HepG2 (cell line): ENCODE measurements around the gene RANGRF. TPM values are rescaled to one million over a fixed set of nuclear protein-coding genes. Genes with fewer than 3 reads are reported as not detected.

ENCODE experiments used
- ATAC-seq: fragments of 200-7000 bp; cut with Tn5 transposase; 3 replicates; pipeline ENCODE4 v1.9.1; 2020; ENCODE audit warnings: mild to moderate bottlenecking, moderate library complexity
- BruUV-seq: library from RNA; stranded (reverse); fragments of 400-500 nt; replicated peaks from 2 replicates; lab custom pipeline; 2021; lab: Mats Ljungman, UMichigan
- CTCF ChIA-PET: fragments of 300-600 bp; formaldehyde crosslinking; extraction: SDS; loops from one replicate; lab custom pipeline; 2021; ENCODE audit warnings: low total read pairs, inconsistent platforms, low intra/inter-chr PET ratio; lab: Yijun Ruan, JAX
- POLR2A ChIA-PET: fragments of 350-600 bp; sonication (Branson Sonifier 250); formaldehyde crosslinking; loops from one replicate; lab custom pipeline; 2020; ENCODE audit warnings: antibody characterized with exemption, inconsistent platforms; lab: Yijun Ruan, JAX
- DNase-seq: peaks from one replicate; pipeline ENCODE4 v3.0.0-alpha.2; 2015; ENCODE audit warnings: low spot score
- FAIRE-seq: peaks from 3 replicates; lab custom pipeline; 2011; peaks lifted over from hg19 to GRCh38; lab: Jason Lieb, UNC
- H2AFZ ChIP-seq: one replicate; pipeline ENCODE4 v1.6.1; 2011; ENCODE audit warnings: low read length, inconsistent platforms
- H3K27ac ChIP-seq: fragments of 300-600 bp; 3 replicates; pipeline ENCODE4 v1.8.0; 2011; ENCODE audit warnings: mixed run types, mild to moderate bottlenecking, mixed read lengths, low read length, inconsistent platforms; ENCODE audit not compliant: insufficient read depth; ENCODE audit errors: extremely low read length
- H3K27me3 ChIP-seq, 2 experiments: fragments of 200-600 bp in 1 of 2; 2 replicates in 1 of 2; 3 replicates in 1 of 2; pipeline versions ENCODE4 v1.6.0 to v1.8.0; 2011; ENCODE audit warnings: low read length in 2 of 2, mild to moderate bottlenecking in 2 of 2, moderate library complexity in 2 of 2, inconsistent platforms in 1 of 2; ENCODE audit not compliant: insufficient read depth in 2 of 2, control insufficient read depth in 1 of 2
- H3K36me3 ChIP-seq, 2 experiments: fragments of 200-600 bp in 1 of 2; replicated peaks in 1 of 2; 2 replicates in 1 of 2; 3 replicates in 1 of 2; pipeline versions ENCODE4 v1.5.1 to v1.8.0; 2011; ENCODE audit warnings: low read length in 2 of 2, inconsistent platforms in 1 of 2; ENCODE audit not compliant: insufficient read depth in 2 of 2, control insufficient read depth in 1 of 2
- H3K4me1 ChIP-seq: 2 replicates; pipeline ENCODE4 v1.5.1; 2012; ENCODE audit warnings: low read length, inconsistent platforms; ENCODE audit not compliant: insufficient read depth
- H3K4me2 ChIP-seq: 2 replicates; pipeline ENCODE4 v1.6.0; 2011; ENCODE audit warnings: low read depth, low read length, inconsistent platforms
- H3K4me3 ChIP-seq, 3 experiments: fragments of 200-600 bp in 1 of 3; sonication (generic), shearing (Covaris generic) in 1 of 3; replicated peaks in 1 of 3; 2 replicates each; pipeline ENCODE4 v1.5.1; 2011 to 2016; ENCODE audit warnings: low read length in 3 of 3, inconsistent platforms in 2 of 3, low read depth in 2 of 3, mild to moderate bottlenecking in 2 of 3, control low read depth in 1 of 3, mixed read lengths in 1 of 3; ENCODE audit not compliant: insufficient read depth in 1 of 3
- H3K79me2 ChIP-seq: one replicate; pipeline ENCODE4 v1.6.1; 2011; ENCODE audit warnings: low read length, inconsistent platforms; ENCODE audit not compliant: insufficient read depth
- H3K9ac ChIP-seq: 2 replicates; pipeline ENCODE4 v1.6.0; 2011; ENCODE audit warnings: mild to moderate bottlenecking, low read depth, low read length, inconsistent platforms; ENCODE audit not compliant: insufficient read depth
- H3K9me3 ChIP-seq: 2 replicates; pipeline ENCODE4 v1.5.1; 2012; ENCODE audit warnings: mild to moderate bottlenecking, low read length
- H4K20me1 ChIP-seq: 2 replicates; pipeline ENCODE4 v1.6.0; 2011; ENCODE audit warnings: inconsistent platforms, mild to moderate bottlenecking, low read length, moderate library complexity; ENCODE audit not compliant: insufficient read depth
- ZNF512 ChIP-seq: sonication (generic); formaldehyde crosslinking; IDR thresholded peaks from 2 replicates; pipeline ENCODE4 v1.4.0; 2020; ENCODE audit warnings: mild to moderate bottlenecking, missing genetic modification reagents
- ZNF878 ChIP-seq: sonication (generic); formaldehyde crosslinking; IDR thresholded peaks from 2 replicates; pipeline ENCODE4 v1.8.1; 2023; ENCODE audit warnings: mild to moderate bottlenecking, missing genetic modification reagents, moderate library complexity
- WGBS: methylation state at CpG from one replicate; pipeline ENCODE4 v1.1.6; 2017; ENCODE audit warnings: low lambda C conversion rate; 5-methylcytosine and 5-hydroxymethylcytosine counted together
- in situ Hi-C: cut with HindIII; loops from 2 replicates; pipeline ENCODE4 v1.10.0; 2017; ENCODE audit warnings: low pct_unique_long_range_greater_than_20kb; ENCODE audit not compliant: extremely low pct_ligation_motif_present
- intact Hi-C: fragments of 100-400 bp; cut with micrococcal nuclease; formaldehyde crosslinking; loops from one replicate; pipeline ENCODE4 v1.10.0; 2022; ENCODE audit not compliant: unreplicated experiment
- polyA plus RNA-seq, 8 experiments: library from polyadenylated mRNA; depleted of rRNA in 3 of 8; stranded (reverse) in 7 of 8; unstranded in 1 of 8; fragments of >200 nt; fragmentation: Illumina TruSeq in 4 of 8; extraction: Trizol in 4 of 8; gene quantifications; 2 replicates each; pipeline versions ENCODE4 v1.2.1 to v1.2.3, GENCODE V29; 2011 to 2016; ENCODE audit warnings: low read depth in 4 of 8, missing spikeins in 1 of 8, mixed read lengths in 1 of 8; ENCODE audit not compliant: insufficient read depth in 1 of 8
- total RNA-seq, 5 experiments: library from RNA; depleted of rRNA; stranded (reverse); fragments of >200 nt; fragmentation: Illumina TruSeq; extraction: Trizol; gene quantifications; 2 replicates each; pipeline ENCODE4 v1.2.3, GENCODE V29; 2016; ENCODE audit warnings: low read depth in 1 of 5

The RANGRF gene
- total and polyA plus RNA-seq, 2 of the 13 experiments (the other 11 are each of a cell fraction or from before 2014, with no cell fraction given): 18.6 to 40.7 TPM

- no peak for FAIRE-seq
- DNase-seq: no peak
- no peak overlapping the region for H3K27ac ChIP-seq
Observed at GRCh38 chr17:8300226-8300625, 11.8 kb downstream of the RANGRF start.

More at GRCh38 chr17:8300226-8300625, 11.8 kb downstream of the RANGRF start:
- Histone ChIP-seq H2AFZ (no peak overlapping the region), H3K79me2 (no peaks in the 10 kb centered on the region), H3K4me1 (peaks cover 42% of the 10 kb centered on the region; the same call in 1 of the 2 replicates), H3K27me3 (no peaks in the 10 kb centered on the region), H4K20me1 (no peaks in the 10 kb centered on the region), H3K4me3 (no peak overlapping the region), H3K9ac (no peak overlapping the region), H3K9me3 (no peaks in the 10 kb centered on the region), H3K4me2 (peak overlapping the region; percentile 32), H3K36me3 (no peaks in the 10 kb centered on the region)
- 62% methylated on average over 3 of the region's 3 CpGs for WGBS
- ATAC-seq: no peak
- BruUV-seq: no TSS peak
- in situ Hi-C loops: loop anchor here (5.0 kb wide), 2 partner anchors 78 to 178 kb away; partner anchors contain the start of gene HES7
- intact Hi-C loops: loop anchor here (1.0 kb wide), 1 partner anchor 77 kb away; no protein-coding TSS in a partner anchor
- TF ChIP-seq ZNF512 (peak; percentile 53; the same call in 1 of the 2 replicates), ZNF878 (CRISPR knock-in tag) (no peak)
- CTCF ChIA-PET: interaction anchor here (0.6 kb wide), 1 partner anchor 77 kb away, joined by 3 read pairs; no protein-coding TSS in a partner anchor
- POLR2A ChIA-PET: interaction anchor here (1.0 to 1.9 kb wide), 5 partner anchors 26 to 127 kb away, joined by 3 to 6 read pairs (median 3); partner anchors contain the start of gene PFAS
